Stromal cell of bone marrow (primary cell): Measurements from ENCODE around the gene SLX4IP.
A peak's percentile ranks its signal among the peaks of the same experiment; 100 is the strongest.
"Not testable (repeated sequence)": the region's sequence is repeated elsewhere in the genome, so short reads cannot be mapped to it uniquely, and the experiment has no call there.

Experiments used
- DNase-seq: peaks from one replicate; pipeline ENCODE4 v3.0.0-alpha.2; 2012; ENCODE audit warnings: low read depth

The SLX4IP gene

GRCh38 chr20:10605547-10606195 is 170.6 kb downstream of the SLX4IP start:
- DNase-seq: no peak

GRCh38 chr20:10609276-10609675 is 174.2 kb downstream of the SLX4IP start:
- DNase-seq: peak; percentile 90

GRCh38 chr20:10609770-10610169 is 174.7 kb downstream of the SLX4IP start:
- no peak for DNase-seq

GRCh38 chr20:10610251-10610650 is 175.1 kb downstream of the SLX4IP start:
- DNase-seq: no peak

GRCh38 chr20:10611357-10611756 is 176.3 kb downstream of the SLX4IP start:
- no peak for DNase-seq

GRCh38 chr20:10613426-10613825 is 178.3 kb downstream of the SLX4IP start:
- not testable (repeated sequence) for DNase-seq

- no peak for DNase-seq
Observed at GRCh38 chr20:10613911-10614310, 178.8 kb downstream of the SLX4IP start.

- DNase-seq: no peak
Observed at GRCh38 chr20:10616212-10616611, 181.1 kb downstream of the SLX4IP start.

- not testable (repeated sequence) for DNase-seq
Observed at GRCh38 chr20:10617549-10618133, 182.5 kb downstream of the SLX4IP start.

- no peak for DNase-seq
Observed at GRCh38 chr20:10618611-10619245, 183.6 kb downstream of the SLX4IP start.

- DNase-seq: peak; percentile 93
Observed at GRCh38 chr20:10619427-10619826, 184.3 kb downstream of the SLX4IP start.

- DNase-seq: no peak
Observed at GRCh38 chr20:10621149-10621548, 186.0 kb downstream of the SLX4IP start.

- peak; percentile 93 for DNase-seq
Observed at GRCh38 chr20:10622657-10623418, 187.7 kb downstream of the SLX4IP start.

- DNase-seq: no peak
Observed at GRCh38 chr20:10625641-10626040, 190.5 kb downstream of the SLX4IP start.

GRCh38 chr20:10626896-10627295 is 191.8 kb downstream of the SLX4IP start:
- DNase-seq: no peak

- no peak for DNase-seq
Observed at GRCh38 chr20:10629946-10630650, 195.0 kb downstream of the SLX4IP start.

GRCh38 chr20:10631126-10631525 is 196.0 kb downstream of the SLX4IP start:
- no peak for DNase-seq

GRCh38 chr20:10632721-10633509 is 197.8 kb downstream of the SLX4IP start:
- no peak for DNase-seq

- no peak for DNase-seq
Observed at GRCh38 chr20:10633718-10634117, 198.6 kb downstream of the SLX4IP start.

- no peak for DNase-seq
Observed at GRCh38 chr20:10634211-10634610, 199.1 kb downstream of the SLX4IP start.

GRCh38 chr20:10634683-10635411 is 199.7 kb downstream of the SLX4IP start:
- DNase-seq: peak; percentile 86
